Measurements from ENCODE around the gene MRPL14.

The MRPL14 gene

DNA sequence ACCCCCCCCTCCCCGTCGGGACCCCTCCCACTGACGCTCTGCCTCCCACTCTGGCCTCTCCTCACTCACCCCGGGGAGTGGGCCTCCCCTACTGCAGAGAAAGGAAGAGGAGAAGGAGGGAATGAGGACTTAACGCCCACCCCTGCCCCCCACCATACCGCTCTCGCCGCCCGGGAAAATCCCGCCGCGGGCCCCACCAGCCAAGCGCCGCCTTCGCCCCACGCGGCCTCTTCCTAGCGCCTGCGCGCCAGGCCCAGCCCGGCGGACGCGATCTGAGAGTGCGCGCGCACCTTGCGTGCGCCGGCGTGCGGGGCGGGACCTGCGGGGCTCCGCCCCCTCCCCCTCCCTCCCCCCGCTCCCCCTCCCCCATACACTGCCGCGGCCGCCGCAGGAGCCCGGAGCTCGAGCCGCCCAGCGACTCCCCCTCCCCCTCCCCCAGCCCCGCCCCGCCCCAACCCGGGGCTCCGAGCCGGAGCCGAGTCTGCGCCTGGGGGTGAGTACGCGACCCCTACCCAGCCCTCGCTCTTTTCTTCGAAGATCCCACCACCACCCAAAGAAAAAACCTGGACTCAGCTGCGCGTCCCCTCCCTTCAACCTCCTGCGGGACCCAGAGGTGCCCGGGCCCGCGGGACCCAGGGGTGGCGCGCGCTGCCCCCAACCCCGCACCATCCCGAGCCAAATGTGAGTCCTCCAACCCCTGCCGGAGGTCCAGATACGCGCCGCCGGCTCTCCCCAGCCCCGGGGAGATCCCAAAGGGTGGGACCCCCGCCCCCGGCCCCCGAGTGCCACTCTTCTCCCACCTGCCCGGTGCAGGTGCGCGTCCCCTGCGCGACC, at the start of gene MRPL14, which contains the start of gene TMEM63B:
Gene MRPL14, minus strand, starts transcription at position 267 of the 834 bp plus-strand sequence. CDS start 10,841 bp downstream, outside the sequence.
Gene TMEM63B, plus strand, starts transcription at position 369 of the 834 bp plus-strand sequence. CDS start 7,031 bp downstream, outside the sequence.
- peak; percentile 91 for DNase-seq

DNA sequence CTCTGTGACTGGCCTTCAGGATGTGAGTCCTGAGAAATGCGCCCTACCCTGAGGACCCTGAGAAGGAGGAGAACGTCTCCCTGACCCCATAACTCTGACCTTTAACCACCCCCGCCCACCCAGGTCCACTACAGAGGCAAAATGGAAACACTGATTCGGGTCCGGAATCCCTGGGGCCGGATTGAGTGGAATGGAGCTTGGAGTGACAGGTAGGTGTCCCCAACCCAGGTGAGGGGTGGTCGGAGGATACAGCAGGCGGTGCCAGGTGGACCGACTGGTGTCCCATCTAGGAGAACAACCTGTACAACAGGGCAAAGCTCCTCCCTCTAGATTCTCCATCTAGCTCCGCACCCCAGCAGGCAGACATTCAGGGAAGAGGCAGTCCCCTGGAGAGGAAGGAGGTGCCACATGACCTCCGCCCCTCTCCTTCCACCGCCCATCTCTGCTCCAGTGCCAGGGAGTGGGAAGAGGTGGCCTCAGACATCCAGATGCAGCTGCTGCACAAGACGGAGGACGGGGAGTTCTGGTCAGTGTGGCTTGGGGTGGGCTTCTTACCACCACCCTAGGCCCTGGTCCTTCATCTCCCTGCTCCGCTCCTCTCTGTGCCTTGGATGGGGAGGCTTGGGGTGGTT, 49.0 kb upstream of the MRPL14 start:
- DNase-seq, result no peak

DNA sequence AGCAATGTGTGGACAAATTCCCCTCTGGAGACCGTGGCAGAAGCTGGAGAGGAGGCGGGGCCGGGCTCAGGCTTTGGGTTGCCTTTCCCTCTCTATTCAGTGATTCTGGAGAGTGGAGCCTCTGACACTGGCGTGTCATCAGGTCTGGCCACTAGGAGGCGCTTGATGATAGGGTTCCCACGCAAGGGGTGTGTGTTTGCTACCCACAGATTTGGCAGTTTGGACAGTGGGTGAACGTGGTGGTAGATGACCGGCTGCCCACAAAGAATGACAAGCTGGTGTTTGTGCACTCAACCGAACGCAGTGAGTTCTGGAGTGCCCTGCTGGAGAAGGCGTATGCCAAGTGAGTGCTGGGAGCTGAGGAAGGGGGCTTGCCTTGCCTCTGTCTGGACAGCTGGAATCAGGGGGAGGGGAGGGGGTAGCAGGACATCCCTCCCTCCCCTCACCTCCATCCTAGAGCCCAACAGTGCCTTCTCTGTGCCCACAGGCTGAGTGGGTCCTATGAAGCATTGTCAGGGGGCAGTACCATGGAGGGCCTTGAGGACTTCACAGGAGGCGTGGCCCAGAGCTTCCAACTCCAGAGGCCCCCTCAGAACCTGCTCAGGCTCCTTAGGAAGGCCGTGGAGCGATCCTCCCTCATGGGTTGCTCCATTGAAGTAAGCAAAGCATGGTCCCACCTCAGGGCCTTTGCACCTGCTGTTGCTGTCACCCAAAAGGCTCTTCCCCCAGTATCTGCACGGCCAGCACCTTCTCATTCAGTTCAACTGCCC, 45.7 kb upstream of the MRPL14 start:
- peak; percentile 78 for DNase-seq

DNA sequence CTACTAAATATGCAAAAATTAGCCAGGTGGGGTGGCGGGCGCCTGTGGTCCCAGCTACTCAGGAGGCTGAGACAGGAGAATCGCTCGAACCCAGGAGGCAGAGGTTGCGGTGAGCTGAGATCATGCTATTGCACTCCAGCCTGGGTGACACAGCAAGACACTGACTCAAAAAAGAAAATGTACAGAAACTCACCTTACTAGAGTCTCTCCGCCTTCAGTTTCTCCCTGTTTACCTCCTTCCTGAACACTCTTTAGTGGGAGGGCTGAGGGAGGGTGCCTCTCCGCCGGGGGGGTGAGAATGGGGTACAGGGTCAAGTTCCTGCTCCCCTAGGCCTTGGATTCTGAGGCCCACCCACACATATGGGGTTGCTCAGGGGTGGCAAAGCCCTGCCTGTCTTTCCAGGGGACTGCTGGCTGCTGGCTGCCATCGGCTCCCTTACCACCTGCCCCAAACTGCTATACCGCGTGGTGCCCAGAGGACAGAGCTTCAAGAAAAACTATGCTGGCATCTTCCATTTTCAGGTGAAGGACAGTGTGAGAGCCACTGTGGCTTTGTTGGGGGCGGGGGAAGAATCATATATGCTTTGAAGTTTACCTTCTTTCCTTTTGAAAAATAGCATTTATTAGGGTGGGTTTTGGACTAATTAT, 44.8 kb upstream of the MRPL14 start:
- peak; percentile 46 for DNase-seq

DNA sequence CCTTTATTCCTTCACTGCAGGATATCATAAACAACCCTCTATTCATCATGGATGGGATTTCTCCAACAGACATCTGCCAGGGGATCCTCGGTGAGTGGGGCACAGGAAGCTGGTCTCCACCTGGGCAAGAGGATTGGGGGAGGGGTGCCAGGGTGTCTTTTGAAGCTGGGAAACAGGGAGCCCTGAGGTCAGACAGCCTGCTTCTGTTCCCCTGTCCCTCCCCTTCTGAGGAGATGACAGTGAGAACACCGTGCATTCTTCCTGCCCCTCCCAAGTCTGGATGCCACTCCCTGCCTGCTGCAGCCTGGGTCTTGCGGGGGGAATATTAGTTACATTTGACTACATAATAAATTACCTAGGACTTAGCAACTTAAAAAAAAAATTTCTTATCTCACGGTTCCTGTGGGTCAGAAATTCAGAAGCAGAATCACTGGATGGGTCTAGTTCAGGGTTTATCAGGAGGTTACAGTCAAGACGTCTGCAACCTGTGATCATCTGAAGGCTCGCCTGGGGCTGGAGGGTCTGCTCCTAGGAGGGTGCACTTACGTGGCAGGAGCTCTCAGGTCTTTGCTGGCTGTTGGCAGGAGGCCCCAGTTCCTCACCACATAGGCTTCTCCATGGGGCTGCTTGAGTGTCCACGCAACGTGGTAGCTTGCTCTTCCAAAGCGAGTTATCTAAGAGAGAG, 42.8 kb upstream of the MRPL14 start:
- no peak for DNase-seq

DNA sequence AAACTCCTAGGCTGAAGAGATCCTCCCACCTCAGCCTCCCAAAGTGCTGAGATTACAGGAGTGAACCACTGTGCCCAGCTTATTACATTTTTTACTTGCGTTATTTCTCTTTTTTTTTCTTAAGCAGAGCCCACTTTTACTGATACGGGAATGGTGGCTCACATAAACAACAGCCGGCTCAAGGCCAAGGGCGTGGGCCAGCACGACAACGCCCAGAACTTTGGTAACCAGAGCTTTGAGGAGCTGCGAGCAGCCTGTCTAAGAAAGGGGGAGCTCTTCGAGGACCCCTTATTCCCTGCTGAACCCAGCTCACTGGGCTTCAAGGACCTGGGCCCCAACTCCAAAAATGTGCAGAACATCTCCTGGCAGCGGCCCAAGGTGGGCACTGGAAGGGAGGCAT, 41.9 kb upstream of the MRPL14 start:
- no peak for DNase-seq

DNA sequence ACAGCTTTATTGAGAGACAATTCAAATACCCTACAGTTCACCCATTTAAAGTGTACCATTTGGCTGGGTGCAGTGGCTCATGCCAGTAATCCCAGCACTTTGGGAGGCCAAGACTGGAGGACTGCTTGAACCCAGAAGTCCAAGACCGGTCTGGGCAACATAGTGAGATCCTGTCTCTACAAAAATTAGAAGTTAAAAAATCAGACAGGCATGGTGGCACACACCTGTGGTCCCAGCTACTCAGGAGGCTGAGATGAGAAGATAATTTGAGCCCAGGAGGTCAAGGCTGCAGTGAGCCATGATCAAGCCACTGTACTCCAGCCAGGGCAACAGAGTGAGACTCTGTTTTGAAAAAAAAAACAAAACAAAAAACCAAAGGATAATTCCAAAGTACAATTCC, 40.3 kb upstream of the MRPL14 start:
- DNase-seq, result no peak

DNA sequence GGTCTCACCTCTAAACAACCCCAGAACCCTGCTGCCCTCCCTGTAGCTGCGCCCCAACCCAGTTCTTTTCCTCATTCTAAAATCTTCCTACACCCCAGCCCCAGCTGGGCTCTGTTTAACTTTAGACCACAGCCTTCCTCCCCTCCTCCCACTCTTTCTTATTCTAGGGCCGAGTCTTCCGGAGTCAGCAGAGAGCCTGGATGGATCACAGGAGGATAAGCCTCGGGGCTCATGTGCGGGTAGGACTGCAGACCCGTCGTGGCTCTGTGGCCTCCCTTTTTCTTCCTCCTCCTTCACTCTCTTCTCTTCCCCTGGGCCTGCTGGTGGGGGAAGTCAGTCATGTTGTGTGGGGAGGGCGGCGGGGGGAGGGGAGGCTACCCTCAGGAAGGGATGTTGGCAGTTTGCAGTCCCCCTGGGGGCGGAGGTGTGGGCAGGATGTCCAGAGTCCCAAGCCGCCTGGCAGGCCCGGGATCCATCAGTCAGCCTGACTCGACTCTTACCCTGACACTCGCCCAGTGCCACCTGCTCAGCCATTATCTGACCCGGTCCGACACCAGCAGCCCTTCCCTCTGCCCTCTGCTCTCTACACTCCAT, 39.4 kb upstream of the MRPL14 start:
- DNase-seq, result no peak

DNA sequence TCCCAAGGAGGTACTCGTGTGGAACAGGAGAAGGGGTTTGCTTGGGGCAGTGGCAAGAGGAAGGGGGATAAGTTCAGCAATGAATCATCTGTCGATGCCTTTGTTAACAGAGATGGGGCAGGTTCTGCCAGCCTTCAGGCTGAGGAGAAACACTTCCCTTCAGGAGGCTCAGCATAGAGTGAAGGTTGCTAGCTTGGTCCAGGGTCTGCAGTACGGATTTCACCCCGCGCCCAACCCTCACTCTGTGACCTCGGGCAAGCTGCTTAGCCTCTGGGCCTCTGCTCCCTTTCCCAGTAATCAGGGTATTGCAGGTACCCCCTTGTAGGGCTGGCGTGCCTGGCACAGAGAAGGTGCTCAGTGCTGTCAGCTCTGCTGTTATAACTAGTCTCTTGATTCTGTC, 38.9 kb upstream of the MRPL14 start:
- no peak for DNase-seq

DNA sequence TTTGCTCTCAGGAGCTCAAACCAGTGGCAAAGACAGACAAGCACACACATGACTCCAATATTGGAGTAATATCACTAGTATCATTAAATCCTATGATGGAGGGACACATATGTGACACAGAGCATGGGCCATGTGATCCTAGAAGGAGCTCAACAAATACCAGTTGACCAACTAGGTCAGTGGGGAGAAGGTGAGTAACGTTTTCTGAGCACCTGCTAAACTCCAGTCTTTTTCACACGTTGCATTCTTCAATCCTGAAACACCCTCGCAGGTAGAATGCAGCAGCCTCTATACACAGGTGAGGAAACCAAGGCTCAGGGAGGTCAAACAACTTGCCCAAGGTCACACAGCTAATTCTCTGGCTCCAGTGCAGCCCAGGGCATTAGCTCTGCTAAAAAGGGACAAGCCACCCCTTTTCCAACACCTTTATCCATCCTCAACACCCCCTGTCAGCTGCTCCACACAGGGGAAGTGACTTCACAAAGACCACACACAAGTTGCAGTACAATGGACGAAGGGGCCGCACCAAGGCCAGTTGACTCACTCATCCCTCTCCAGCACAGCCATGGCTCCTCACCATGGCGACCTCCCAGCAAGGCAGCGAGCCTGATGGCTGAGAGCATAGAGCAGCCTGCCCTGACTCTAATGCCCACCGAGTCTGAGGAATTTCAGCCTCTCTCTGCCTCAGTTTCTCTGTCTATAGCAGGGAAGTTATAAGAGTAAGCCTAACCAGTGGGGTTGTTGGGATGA, 35.8 kb upstream of the MRPL14 start:
- no peak for DNase-seq

DNA sequence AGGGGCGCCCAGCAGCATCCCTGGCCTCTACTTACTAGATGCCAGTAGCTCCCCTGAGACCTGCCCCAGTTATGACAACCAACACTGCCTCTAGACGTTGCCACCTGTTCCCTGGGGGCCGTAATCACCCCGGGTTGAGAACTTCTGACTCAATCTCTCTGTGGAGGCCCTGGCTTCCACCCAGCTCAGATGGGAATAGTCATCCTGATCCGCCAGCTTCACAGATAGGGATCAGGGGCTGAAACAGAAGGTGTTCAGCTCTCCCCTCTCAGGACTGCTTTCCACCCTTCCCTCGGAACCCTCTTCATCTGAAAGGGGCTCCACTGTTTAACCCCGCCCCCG, 34.7 kb upstream of the MRPL14 start:
- DNase-seq, result no peak

DNA sequence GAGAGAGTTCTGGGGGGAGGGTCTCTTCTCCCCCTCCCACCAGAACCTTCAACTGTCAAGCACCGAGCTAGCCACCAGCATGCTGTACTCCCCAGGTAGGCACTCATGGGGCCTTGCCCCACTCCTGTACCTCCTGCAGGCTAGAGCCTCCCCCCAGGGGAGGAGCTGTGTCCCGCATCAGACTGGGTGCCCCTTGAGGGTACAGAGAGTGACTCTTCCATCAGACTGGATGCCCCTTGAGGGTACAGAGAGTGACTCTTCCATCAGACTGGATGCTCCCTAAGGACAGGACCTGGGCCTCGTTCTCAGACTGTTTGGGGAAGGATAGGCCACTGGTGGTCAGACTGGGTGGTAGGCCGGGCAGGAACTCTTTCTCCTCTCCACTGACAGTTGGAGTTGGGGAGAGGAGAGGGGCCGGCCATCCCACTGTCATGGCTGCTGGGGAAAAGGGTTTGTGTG, 31.5 kb upstream of the MRPL14 start, which contains the start of gene CAPN11:
Gene CAPN11, plus strand, starts transcription at position 51 of the 459 bp plus-strand sequence. Its CDS starts 29 bp downstream, at position 80.
- no peak for DNase-seq

DNA sequence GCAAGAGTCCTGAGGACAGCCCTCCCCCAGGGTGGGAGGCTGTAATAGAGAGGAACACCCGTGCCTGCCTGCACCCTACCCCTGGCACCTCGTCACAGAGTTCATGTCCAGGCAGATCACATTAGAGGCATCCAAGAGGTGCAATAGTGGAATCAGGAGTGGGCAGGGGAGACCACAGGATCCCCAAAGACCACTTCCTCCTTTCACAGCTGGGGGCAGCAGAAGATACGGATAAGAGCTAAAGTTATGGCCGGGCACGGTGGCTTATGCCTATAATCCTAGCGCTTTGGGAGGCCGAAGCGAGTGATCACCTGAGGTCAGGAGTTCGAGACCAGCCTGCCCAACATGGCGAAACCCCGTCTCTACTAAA, 29.9 kb upstream of the MRPL14 start:
- no peak for DNase-seq

DNA sequence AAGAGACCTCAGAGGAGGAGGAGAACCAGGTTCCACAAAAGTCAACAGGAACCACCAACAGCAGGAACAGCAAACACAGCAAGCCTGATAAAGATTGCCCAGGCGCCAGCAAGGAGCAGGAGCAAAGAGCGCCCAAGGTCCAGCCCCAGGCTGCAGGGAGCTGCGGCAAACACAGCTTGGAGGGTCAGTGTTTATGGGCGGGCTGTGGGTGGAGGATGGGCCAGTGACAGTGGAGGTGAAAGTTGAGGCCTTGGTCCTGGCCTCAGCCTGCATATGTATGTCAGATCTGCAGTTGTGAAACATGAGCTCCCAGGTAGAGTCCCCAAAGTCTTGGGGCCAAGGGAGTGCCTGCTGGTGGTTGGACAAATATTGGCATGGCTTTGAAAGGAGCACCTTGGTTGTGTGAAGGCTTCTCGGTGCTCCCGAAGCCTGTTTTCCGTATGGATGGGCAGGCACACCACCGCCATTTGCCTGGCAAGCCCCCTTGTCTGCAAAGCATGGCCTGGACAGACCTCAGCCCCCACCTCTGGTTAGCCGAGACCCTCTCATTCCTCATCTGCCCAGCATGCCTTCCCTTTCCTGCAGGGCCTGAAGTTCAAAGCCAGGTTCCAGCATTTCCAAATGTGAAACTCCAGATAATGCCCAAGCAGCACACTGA, 29.4 kb upstream of the MRPL14 start:
- DNase-seq, result no peak

DNA sequence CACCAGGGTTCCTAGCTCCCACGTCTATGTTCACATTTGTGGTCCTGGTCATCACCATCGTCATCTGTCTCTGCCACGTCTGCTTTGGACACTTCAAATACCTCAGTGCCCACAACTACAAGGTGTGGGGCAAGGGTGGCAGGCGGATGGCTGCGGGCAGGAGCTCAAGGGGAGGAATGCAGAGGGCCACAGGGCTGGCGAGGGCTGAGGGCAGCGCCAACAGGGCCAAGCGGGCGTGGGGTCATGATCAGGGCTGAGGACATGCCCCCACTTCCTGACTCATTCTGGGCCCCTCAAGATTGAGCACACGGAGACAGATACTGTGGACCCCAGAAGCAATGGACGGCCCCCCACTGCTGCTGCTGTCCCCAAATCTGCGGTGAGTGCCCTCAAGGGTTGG, 26.8 kb upstream of the MRPL14 start:
- no peak for DNase-seq

DNA sequence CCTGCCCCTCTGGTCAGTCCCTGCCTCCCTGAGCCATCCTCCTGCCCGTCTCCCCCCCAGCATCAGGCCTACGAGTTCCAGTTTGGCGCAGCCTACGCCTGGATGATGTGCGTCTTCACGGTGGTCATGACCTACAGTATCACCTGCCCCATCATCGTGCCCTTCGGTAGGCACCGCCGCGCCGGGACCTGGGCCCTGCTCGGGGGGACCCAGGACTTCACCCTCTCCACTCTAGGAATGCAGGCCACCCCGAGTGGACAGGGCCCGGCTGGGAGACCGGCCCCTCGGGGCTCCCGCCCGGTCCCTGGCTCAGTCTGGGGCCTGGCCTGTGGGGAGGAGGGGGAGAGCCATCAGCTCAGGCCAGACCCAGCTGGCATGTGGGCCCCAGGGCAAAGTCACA, 25.3 kb upstream of the MRPL14 start:
- no peak for DNase-seq

DNA sequence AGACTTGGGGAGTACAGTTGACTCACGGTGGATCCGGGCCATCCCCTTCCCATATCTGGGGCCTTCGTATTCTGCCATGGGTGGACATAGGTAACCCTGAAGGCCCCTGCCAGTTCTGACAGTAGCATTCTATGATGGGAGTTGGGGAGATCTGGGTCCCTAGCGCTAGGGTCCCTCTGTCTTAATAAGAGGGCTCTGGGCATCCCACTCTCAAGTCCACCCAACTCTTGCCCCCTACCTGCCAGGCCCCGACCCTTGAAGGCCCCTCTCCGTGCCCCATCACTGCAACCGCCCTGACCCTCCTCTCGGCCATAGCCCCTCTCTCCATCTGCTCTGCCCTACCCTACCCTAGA, 24.8 kb upstream of the MRPL14 start:
- no peak for DNase-seq

DNA sequence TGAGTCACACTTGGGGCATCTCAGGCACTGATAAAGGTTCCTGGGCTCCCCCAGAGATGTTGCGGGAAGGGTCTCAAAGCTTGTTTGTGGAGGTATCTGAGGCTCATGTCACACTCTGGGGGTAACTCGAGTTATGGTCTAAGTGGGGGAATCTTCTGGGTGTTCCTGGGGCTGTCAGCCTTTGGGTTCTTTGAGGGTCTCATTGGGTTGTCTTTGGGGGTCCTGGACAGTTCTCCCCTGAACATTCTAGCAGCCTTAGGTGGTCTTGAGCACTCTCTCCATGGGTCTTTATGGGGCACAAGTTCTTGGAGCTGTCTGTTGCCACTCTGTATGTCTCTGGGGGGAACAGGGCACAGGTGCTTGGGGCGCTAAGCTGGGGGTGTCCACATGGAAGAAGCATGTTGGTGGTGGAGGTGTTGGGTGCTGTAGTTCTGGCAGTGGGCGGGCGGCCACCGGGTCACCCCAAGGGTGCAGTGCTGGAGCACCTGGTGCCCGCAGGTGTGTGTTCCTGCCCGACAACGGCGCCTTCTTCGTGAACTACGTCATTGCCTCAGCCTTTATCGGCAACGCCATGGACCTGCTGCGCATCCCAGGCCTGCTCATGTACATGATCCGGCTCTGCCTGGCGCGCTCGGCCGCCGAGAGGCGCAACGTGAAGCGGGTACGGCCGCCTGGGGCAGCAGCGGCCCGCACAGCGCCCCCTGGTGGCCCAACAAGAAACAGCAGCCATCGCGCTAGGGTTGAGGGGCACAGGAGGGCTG, 24.3 kb upstream of the MRPL14 start:
- peak; percentile 79 for DNase-seq

DNA sequence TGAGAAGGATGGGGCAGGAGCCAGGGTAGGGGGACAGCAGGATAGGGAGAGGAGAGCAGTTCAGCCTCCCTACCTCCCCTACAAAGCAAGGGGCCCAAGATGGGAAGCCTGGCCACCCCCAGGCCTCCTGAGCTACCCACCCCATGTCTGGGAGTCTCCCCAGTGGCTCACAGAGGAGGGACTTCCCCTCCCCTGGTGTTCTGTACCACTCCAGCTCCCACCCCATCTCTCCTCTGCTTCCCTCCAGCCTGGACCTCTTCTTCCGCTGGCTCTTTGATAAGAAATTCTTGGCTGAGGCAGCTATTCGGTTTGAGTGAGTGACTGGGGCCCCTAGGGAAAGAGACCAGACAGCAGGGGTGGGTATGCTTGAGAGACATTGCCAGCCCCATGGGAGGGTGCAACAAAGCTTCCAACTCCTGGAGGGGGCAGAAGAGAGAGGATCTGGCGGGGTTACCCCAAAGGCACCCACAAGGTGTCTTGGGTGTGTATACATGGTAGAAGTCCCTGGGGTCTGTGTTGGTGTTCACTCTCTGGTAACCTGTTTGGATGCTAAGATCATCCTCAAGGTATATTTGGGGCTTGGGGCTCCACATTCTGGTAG, 23.2 kb upstream of the MRPL14 start:
- DNase-seq, result no peak
